ENCODE results near the gene GJB1. TPM values are rescaled to one million over a fixed set of nuclear protein-coding genes. Genes with fewer than 3 reads are reported as not detected.

The GJB1 gene
- total RNA-seq, 6 donors from 2014 or later: 1.4 to 4.0 (median 2.7) TPM; not detected in 3

DNA sequence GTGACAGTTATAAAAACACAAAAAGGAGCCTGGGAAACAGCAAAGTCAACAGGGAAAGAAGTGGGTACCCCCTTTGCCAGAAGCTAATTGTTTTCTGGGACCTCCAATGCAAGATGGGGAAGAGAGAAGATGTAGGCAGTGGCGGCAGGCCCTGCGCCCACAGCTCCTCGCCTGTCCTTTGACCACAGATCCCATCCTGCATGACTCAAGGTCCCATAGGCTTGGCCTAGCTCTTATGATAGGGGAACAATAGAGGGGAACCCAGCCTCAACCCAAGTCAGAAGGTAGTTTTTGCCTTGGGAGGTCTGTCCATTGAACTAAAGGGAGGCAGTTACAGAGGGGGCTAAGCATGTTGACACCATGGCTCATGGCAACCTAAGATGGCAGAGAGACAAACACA is 16.8 kb downstream of the GJB1 start:
- 62% methylated on average over 3 of the region's 3 CpGs; no CpG with 5 or more reads in 1 of the 2 donors for WGBS, 2 donors
- Histone ChIP-seq H3K4me3 (no peak overlapping the region), H3K27me3 (no peaks in the 10 kb centered on the region), H3K27ac (no peak overlapping the region), H3K4me1 (no peaks in the 10 kb centered on the region), H3K36me3 (peaks cover 0 to 45% (median 17%) of the 10 kb centered on the region in 4 donors), H3K9me3 (no peaks in the 10 kb centered on the region)
- ATAC-seq (ENCODE audit: low FRiP score in 2 of 2) (no peak), DNase-seq (no peak)
- TF ChIP-seq, protein P1, sequence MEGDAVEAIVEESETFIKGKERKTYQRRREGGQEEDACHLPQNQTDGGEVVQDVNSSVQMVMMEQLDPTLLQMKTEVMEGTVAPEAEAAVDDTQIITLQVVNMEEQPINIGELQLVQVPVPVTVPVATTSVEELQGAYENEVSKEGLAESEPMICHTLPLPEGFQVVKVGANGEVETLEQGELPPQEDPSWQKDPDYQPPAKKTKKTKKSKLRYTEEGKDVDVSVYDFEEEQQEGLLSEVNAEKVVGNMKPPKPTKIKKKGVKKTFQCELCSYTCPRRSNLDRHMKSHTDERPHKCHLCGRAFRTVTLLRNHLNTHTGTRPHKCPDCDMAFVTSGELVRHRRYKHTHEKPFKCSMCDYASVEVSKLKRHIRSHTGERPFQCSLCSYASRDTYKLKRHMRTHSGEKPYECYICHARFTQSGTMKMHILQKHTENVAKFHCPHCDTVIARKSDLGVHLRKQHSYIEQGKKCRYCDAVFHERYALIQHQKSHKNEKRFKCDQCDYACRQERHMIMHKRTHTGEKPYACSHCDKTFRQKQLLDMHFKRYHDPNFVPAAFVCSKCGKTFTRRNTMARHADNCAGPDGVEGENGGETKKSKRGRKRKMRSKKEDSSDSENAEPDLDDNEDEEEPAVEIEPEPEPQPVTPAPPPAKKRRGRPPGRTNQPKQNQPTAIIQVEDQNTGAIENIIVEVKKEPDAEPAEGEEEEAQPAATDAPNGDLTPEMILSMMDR (IDR thresholded peaks at IDR 0.05): no peak
- TF ChIP-seq POLR2AphosphoS5 (IDR thresholded peaks at IDR 0.05): no peak
- no peak for TF ChIP-seq POLR2A (IDR thresholded peaks at IDR 0.05)
- TF ChIP-seq EP300 (IDR thresholded peaks at IDR 0.05): no peak

DNA sequence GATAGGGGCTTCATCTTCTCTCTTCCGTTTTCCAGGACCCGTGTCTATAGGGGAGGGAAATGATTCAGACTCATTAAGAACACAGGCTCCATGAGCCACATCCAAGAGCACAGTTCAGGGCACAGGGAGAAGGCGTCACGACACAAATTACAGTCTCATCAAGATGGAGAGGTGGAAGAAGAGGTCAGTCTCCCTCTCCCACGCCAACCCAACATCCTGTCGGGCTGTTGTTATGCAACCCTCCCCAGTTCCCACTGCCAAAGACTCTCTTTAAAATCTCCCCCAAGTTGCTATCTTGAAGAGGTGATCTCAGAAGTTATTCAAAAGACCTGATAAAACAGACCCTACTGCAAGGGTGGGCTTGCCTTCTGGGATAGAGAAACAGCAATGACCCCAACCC is 18.3 kb downstream of the GJB1 start:
- no peak overlapping the region for H3K27ac ChIP-seq
- no peaks in the 10 kb centered on the region for H3K4me1 ChIP-seq
- no peak for DNase-seq
- no peaks in the 10 kb centered on the region for H3K9me3 ChIP-seq
- no peak for TF ChIP-seq POLR2A (IDR thresholded peaks at IDR 0.05)
- TF ChIP-seq, protein P1 (IDR thresholded peaks at IDR 0.05): no peak
- no peak for TF ChIP-seq EP300 (IDR thresholded peaks at IDR 0.05)
- TF ChIP-seq POLR2AphosphoS5 (IDR thresholded peaks at IDR 0.05): no peak
- H3K36me3 ChIP-seq: peaks cover 0 to 57% (median 23%) of the 10 kb centered on the region in 4 donors
- no peak overlapping the region for H3K4me3 ChIP-seq
- WGBS, 2 donors: 62 to 68% methylated on average over 6 of the region's 6 CpGs
- no peaks in the 10 kb centered on the region for H3K27me3 ChIP-seq
- ATAC-seq (ENCODE audit: low FRiP score in 2 of 2): no peak

DNA sequence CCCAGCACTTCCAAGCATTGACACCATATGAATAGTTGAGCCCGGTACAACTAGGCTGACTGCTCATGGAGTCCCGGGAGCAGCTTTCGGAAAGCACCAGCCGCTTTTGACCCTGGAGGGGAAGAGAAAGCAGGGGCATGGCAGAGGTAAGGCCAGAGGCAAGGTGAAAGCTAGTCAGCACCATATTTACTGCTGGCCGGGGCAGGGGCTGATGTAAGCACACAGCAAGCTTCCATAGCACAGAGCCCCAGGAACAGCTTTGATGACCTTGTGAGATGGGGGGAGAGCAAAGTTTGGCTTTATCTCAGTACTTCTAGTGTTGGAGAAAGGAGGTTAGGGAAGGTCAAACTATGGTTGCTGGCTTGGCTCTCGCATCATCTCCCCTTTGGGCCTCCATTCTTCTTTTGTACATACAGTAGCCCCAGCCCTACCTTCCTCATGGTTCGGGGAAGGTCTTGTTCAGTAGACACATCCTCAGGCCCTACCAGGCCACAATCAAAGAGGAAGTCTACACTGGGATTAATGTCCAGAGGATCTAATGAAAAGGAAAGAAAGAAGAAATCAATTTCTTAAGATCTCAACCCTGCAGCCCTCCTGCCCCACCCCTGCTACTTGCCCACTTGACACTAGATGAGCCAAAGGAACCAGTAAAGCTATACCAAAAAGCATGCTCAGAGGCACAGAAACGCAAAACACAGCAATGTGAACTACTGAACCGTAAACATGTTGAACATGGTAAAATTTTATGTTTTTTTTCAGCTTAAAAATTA is 21.5 kb downstream of the GJB1 start:
- no peak for TF ChIP-seq POLR2A (IDR thresholded peaks at IDR 0.05)
- TF ChIP-seq, protein P1 (IDR thresholded peaks at IDR 0.05): no peak
- TF ChIP-seq POLR2AphosphoS5 (IDR thresholded peaks at IDR 0.05): no peak
- TF ChIP-seq EP300 (IDR thresholded peaks at IDR 0.05): no peak
- H3K4me1 ChIP-seq: no peaks in the 10 kb centered on the region
- no peak overlapping the region for H3K27ac ChIP-seq
- peaks cover 0 to 81% (median 31%) of the 10 kb centered on the region in 4 donors for H3K36me3 ChIP-seq
- no peak overlapping the region for H3K4me3 ChIP-seq
- ATAC-seq (ENCODE audit: low FRiP score in 2 of 2) (no peak), DNase-seq (no peak)
- 91 to 94% methylated on average over 3 to 9 of the region's 9 CpGs for WGBS, 2 donors
- H3K9me3 ChIP-seq: no peaks in the 10 kb centered on the region
- H3K27me3 ChIP-seq: no peaks in the 10 kb centered on the region

DNA sequence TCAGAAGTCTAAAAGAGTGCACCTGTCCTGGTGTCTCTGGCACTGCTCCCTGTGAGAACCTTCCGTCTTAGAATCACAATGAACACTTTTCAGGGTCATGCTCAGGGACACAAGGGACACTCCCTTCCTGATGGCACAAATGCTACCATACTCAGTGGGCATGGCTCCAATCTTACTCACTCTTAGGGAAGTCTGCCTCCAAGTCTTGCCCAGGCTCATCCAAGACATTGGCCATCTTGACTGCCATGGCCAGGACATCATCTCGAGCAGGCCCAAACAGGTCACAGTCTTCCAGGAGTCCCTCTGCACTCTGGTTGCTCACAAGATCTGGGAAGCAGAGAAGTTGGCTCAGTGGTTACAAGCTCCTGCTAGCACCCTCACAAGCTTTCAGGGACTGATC is 22.1 kb downstream of the GJB1 start:
- Histone ChIP-seq H3K27ac (no peak overlapping the region), H3K4me1 (no peaks in the 10 kb centered on the region), H3K27me3 (no peaks in the 10 kb centered on the region), H3K9me3 (no peaks in the 10 kb centered on the region), H3K36me3 (peaks cover 0 to 87% (median 34%) of the 10 kb centered on the region in 4 donors), H3K4me3 (no peak overlapping the region)
- ATAC-seq (ENCODE audit: low FRiP score in 2 of 2): no peak
- DNase-seq: no peak
- 53 to 88% methylated on average over 1 to 2 of the region's 2 CpGs for WGBS, 2 donors
- TF ChIP-seq POLR2A (IDR thresholded peaks at IDR 0.05) (no peak), POLR2AphosphoS5 (IDR thresholded peaks at IDR 0.05) (no peak), EP300 (IDR thresholded peaks at IDR 0.05) (no peak)
- TF ChIP-seq, protein P1 (IDR thresholded peaks at IDR 0.05): no peak

All from upper lobe of left lung (tissue), 6 donors.